GM06990 (cell line): Measurements from ENCODE around the gene CFTR.

Experiments used
- DNase-seq: peaks from one replicate; pipeline ENCODE4 v3.0.0-alpha.2; 2011; ENCODE audit not compliant: insufficient read length; ENCODE audit errors: extremely low read depth
- H3K27me3 ChIP-seq: replicated peaks from 2 replicates; pipeline ENCODE4 v1.6.0; 2011; ENCODE audit warnings: low read length; ENCODE audit not compliant: control insufficient read depth, insufficient read depth
- H3K36me3 ChIP-seq: 2 replicates; pipeline ENCODE4 v1.5.1; 2011; ENCODE audit warnings: low read length; ENCODE audit not compliant: control insufficient read depth, insufficient read depth
- H3K4me3 ChIP-seq: replicated peaks from 2 replicates; pipeline ENCODE4 v1.5.1; 2011; ENCODE audit warnings: low read depth, mild to moderate bottlenecking, control low read depth, low read length
- TF ChIP-seq, protein P1 (sequence below): IDR thresholded peaks from 2 replicates; pipeline ENCODE4 v1.5.1; 2011; ENCODE audit warnings: low read length, control low read depth, mild to moderate bottlenecking, inconsistent platforms; ENCODE audit not compliant: insufficient read depth, poor library complexity, severe bottlenecking

CFTR gene

DNA sequence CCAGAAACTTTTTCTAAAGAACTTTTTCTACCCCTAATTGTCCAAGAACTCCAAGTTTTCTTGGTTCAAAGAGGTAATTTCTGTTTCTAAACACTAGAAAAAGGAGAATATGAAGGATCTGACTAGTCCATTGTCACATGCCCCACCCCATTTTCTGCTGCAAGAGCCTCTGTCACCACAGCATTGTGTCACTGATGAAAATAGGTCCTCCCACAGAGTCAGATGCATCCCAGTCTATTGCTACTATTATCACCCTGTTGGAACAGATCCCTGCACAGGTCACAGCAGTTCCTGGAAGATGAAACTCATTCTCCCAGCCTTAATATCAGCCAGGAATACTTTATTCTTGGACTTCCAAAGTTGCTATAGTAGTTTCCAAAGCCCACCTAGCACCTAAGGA, 7.5 kb upstream of the CFTR start:
- no peak overlapping the region for H3K4me3 ChIP-seq

DNA sequence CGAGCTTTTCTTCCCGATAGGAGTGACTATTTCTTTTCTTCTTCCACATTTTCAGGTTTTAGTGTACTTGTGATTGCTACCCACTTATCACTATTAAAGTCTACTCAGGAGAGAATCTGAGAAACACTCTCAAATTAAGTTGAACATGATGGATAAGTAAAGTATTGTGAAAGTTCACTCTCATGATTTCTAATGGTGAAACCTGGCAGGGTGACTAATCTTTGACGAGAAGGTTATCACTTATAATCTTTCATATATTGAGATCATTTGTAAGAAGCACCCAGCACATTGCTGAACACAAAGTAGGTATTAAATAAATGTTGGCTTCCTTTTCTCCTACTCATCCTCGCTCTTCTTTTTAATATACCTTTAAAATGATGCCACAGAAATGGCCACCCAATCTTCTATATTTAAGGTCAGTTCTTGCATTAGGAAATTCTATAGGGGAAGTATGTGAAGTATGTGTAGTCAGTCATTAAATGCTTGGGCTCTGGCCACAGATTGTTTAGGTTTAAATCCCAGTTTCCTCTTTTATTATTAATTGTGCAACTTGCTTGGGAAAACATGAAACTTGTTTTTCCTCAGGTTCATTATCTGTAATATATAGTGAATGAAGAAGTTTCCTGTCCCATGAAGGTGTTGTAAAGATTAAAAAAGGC, 3.1 kb upstream of the CFTR start:
- no peak overlapping the region for H3K4me3 ChIP-seq
- no peak for DNase-seq
- H3K27me3 ChIP-seq = no peaks in the 10 kb centered on the region; the same call in none of the 2 replicates
- H3K36me3 ChIP-seq = no peaks in the 10 kb centered on the region
- TF ChIP-seq, protein P1, sequence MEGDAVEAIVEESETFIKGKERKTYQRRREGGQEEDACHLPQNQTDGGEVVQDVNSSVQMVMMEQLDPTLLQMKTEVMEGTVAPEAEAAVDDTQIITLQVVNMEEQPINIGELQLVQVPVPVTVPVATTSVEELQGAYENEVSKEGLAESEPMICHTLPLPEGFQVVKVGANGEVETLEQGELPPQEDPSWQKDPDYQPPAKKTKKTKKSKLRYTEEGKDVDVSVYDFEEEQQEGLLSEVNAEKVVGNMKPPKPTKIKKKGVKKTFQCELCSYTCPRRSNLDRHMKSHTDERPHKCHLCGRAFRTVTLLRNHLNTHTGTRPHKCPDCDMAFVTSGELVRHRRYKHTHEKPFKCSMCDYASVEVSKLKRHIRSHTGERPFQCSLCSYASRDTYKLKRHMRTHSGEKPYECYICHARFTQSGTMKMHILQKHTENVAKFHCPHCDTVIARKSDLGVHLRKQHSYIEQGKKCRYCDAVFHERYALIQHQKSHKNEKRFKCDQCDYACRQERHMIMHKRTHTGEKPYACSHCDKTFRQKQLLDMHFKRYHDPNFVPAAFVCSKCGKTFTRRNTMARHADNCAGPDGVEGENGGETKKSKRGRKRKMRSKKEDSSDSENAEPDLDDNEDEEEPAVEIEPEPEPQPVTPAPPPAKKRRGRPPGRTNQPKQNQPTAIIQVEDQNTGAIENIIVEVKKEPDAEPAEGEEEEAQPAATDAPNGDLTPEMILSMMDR = no peak

More for the DNA sequence above, 7.5 kb upstream of the CFTR start:
- TF ChIP-seq, protein P1 = no peak
- DNase-seq = no peak
- Histone ChIP-seq H3K36me3 (no peaks in the 10 kb centered on the region), H3K27me3 (no peaks in the 10 kb centered on the region; the same call in 1 of the 2 replicates)

GRCh38 chr7:117478836-117479224, 995 bp upstream of the CFTR start:
- no peak overlapping the region for H3K4me3 ChIP-seq
- no peaks in the 10 kb centered on the region; the same call in none of the 2 replicates for H3K27me3 ChIP-seq
- no peaks in the 10 kb centered on the region for H3K36me3 ChIP-seq
- TF ChIP-seq, protein P1 = no peak
- no peak for DNase-seq

DNA sequence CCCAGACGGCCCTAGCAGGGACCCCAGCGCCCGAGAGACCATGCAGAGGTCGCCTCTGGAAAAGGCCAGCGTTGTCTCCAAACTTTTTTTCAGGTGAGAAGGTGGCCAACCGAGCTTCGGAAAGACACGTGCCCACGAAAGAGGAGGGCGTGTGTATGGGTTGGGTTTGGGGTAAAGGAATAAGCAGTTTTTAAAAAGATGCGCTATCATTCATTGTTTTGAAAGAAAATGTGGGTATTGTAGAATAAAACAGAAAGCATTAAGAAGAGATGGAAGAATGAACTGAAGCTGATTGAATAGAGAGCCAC, 184 bp downstream of the CFTR start:
- no peaks in the 10 kb centered on the region; the same call in none of the 2 replicates for H3K27me3 ChIP-seq

DNA sequence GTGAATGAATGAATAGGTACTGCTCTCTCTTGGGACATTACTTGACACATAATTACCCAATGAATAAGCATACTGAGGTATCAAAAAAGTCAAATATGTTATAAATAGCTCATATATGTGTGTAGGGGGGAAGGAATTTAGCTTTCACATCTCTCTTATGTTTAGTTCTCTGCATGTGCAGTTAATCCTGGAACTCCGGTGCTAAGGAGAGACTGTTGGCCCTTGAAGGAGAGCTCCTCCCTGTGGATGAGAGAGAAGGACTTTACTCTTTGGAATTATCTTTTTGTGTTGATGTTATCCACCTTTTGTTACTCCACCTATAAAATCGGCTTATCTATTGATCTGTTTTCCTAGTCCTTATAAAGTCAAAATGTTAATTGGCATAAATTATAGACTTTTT, 1.2 kb downstream of the CFTR start:
- no peak for DNase-seq
- TF ChIP-seq, protein P1 = no peak
- Histone ChIP-seq H3K27me3 (no peaks in the 10 kb centered on the region; the same call in 1 of the 2 replicates), H3K4me3 (no peak overlapping the region), H3K36me3 (no peaks in the 10 kb centered on the region)

More for the DNA sequence above, 184 bp downstream of the CFTR start:
- no peak for DNase-seq
- no peak overlapping the region for H3K4me3 ChIP-seq
- TF ChIP-seq, protein P1 = no peak
- no peaks in the 10 kb centered on the region for H3K36me3 ChIP-seq
